GM12878 (cell line): ENCODE measurements around the gene MAGI2. TPM values are rescaled to one million over a fixed set of nuclear protein-coding genes. Genes with fewer than 3 reads are reported as not detected.

ENCODE experiments used
- ATAC-seq: fragments of 200-7000 bp; cut with Tn5 transposase; 3 replicates; pipeline ENCODE4 v1.9.1; 2020; ENCODE audit warnings: mild to moderate bottlenecking, moderate library complexity
- BruUV-seq: library from RNA; stranded (reverse); fragments of 400-500 nt; replicated peaks from 2 replicates; lab custom pipeline; 2021; lab: Mats Ljungman, UMichigan
- CTCF ChIA-PET: fragments of 300-600 bp; sonication (Branson Sonifier 250); formaldehyde crosslinking; extraction: SDS; loops from one replicate; lab custom pipeline; 2021; ENCODE audit warnings: inconsistent platforms; lab: Yijun Ruan, JAX
- POLR2A ChIA-PET: fragments of 350-600 bp; formaldehyde crosslinking; extraction: SDS; loops from one replicate; lab custom pipeline; 2021; ENCODE audit warnings: inconsistent platforms; lab: Charles Lee
- RAD21 ChIA-PET: fragments of 300-600 bp; sonication (Branson Sonifier 250); formaldehyde crosslinking; loops from one replicate; lab custom pipeline; 2023; ENCODE audit warnings: antibody characterized with exemption; ENCODE audit not compliant: unreplicated experiment; lab: Charles Lee
- SMC1A ChIA-PET: fragments of 300-600 bp; sonication (Branson Sonifier 250); formaldehyde crosslinking; loops from one replicate; lab custom pipeline; 2023; ENCODE audit not compliant: unreplicated experiment, uncharacterized antibody; lab: Charles Lee
- DNase-seq: peaks from one replicate; pipeline ENCODE4 v3.0.0-alpha.2; 2011; ENCODE audit warnings: low read depth, low spot score
- FAIRE-seq: peaks from 3 replicates; lab custom pipeline; 2011; peaks lifted over from hg19 to GRCh38; lab: Jason Lieb, UNC
- H2AFZ ChIP-seq: 2 replicates; pipeline ENCODE4 v1.6.0; 2011; ENCODE audit warnings: low read depth, low read length, control low read depth; ENCODE audit not compliant: control insufficient read depth
- H3K27ac ChIP-seq: 2 replicates; pipeline ENCODE4 v1.5.1; 2011; ENCODE audit warnings: control low read depth; ENCODE audit not compliant: control insufficient read depth, insufficient read depth
- H3K27me3 ChIP-seq, 2 experiments: replicated peaks in 1 of 2; 2 replicates each; pipeline versions ENCODE4 v1.6.0 to v1.6.1; 2011; ENCODE audit warnings: low read length in 1 of 2; ENCODE audit not compliant: control insufficient read depth in 2 of 2, insufficient read depth in 2 of 2
- H3K36me3 ChIP-seq, 2 experiments: 2 replicates each; pipeline ENCODE4 v1.5.1; 2011; ENCODE audit warnings: low read length in 1 of 2; ENCODE audit not compliant: control insufficient read depth in 2 of 2, insufficient read depth in 2 of 2
- H3K4me1 ChIP-seq: 2 replicates; pipeline ENCODE4 v1.6.1; 2011; ENCODE audit warnings: mild to moderate bottlenecking, low read length, moderate library complexity, mixed read lengths; ENCODE audit not compliant: control insufficient read depth, insufficient read depth
- H3K4me2 ChIP-seq: 2 replicates; pipeline ENCODE4 v1.6.0; 2011; ENCODE audit warnings: control low read depth; ENCODE audit not compliant: control insufficient read depth, insufficient read depth
- H3K4me3 ChIP-seq: fragments of 200-600 bp; sonication (generic); 2 replicates; pipeline ENCODE4 v1.5.1; 2016
- H3K79me2 ChIP-seq: 2 replicates; pipeline ENCODE4 v1.6.0; 2011; ENCODE audit warnings: low read length; ENCODE audit not compliant: control insufficient read depth, insufficient read depth
- H3K9ac ChIP-seq: 2 replicates; pipeline ENCODE4 v1.8.0; 2011; ENCODE audit warnings: low read length, control low read depth, mixed read lengths; ENCODE audit not compliant: control insufficient read depth, insufficient read depth
- H3K9me3 ChIP-seq: replicated peaks from 3 replicates; pipeline ENCODE4 v1.5.1; 2011; ENCODE audit warnings: mild to moderate bottlenecking, low read length; ENCODE audit not compliant: control insufficient read depth, insufficient read depth
- H4K20me1 ChIP-seq: 2 replicates; pipeline ENCODE4 v1.6.0; 2011; ENCODE audit not compliant: control insufficient read depth, insufficient read depth
- BACH1 ChIP-seq: fragments of 450-650 bp; IDR thresholded peaks from 2 replicates; pipeline ENCODE4 v1.6.1; 2017; ENCODE audit warnings: mild to moderate bottlenecking, borderline replicate concordance
- BMI1 ChIP-seq: fragments of 450-650 bp; IDR thresholded peaks from 2 replicates; pipeline ENCODE4 v1.6.1; 2016; ENCODE audit warnings: mild to moderate bottlenecking, moderate library complexity, borderline replicate concordance
- HDAC6 ChIP-seq: fragments of 200-600 bp; sonication (generic); IDR thresholded peaks from one replicate; pipeline ENCODE4 v1.8.0; 2017; ENCODE audit warnings: antibody characterized with exemption; ENCODE audit not compliant: unreplicated experiment
- IKZF2 ChIP-seq, 2 experiments: fragments of 450-650 bp; IDR thresholded peaks; 2 replicates each; pipeline ENCODE4 v1.6.1; 2017; ENCODE audit warnings: mild to moderate bottlenecking in 2 of 2, moderate library complexity in 2 of 2
- JUND ChIP-seq: IDR thresholded peaks from 2 replicates; pipeline ENCODE4 v1.6.1; 2012; ENCODE audit warnings: low read depth, mild to moderate bottlenecking, low read length, improper control_type of control experiment, moderate library complexity
- LARP7 ChIP-seq: fragments of 450-650 bp; IDR thresholded peaks from 2 replicates; pipeline ENCODE4 v1.6.1; 2017; ENCODE audit warnings: mild to moderate bottlenecking
- MEF2A ChIP-seq: IDR thresholded peaks from 2 replicates; pipeline ENCODE4 v1.6.1; 2011; ENCODE audit warnings: low read depth, mild to moderate bottlenecking, low read length, moderate library complexity; ENCODE audit not compliant: insufficient read depth
- MEF2B ChIP-seq: fragments of 450-650 bp; IDR thresholded peaks from 2 replicates; pipeline ENCODE4 v1.6.1; 2018; ENCODE audit warnings: mild to moderate bottlenecking, moderate library complexity; ENCODE audit not compliant: partially characterized antibody, poor library complexity, severe bottlenecking
- MTA2 ChIP-seq: fragments of 450-650 bp; IDR thresholded peaks from 2 replicates; pipeline ENCODE4 v1.6.1; 2016; ENCODE audit warnings: low read depth, mild to moderate bottlenecking, moderate library complexity
- MYB ChIP-seq: fragments of 150-350 bp; IDR thresholded peaks from 2 replicates; pipeline ENCODE4 v1.6.1; 2014; ENCODE audit warnings: mild to moderate bottlenecking, low read depth, low read length, borderline replicate concordance
- NR2C2 ChIP-seq: IDR thresholded peaks from 2 replicates; pipeline ENCODE4 v1.6.1; 2011; ENCODE audit warnings: borderline replicate concordance, low read depth; ENCODE audit not compliant: control insufficient read depth, insufficient read length
- NRF1 ChIP-seq: conservative IDR thresholded peaks from 2 replicates; pipeline ENCODE4 v1.6.1; 2011; ENCODE audit warnings: mild to moderate bottlenecking, low read depth, low read length, improper control_type of control experiment
- PML ChIP-seq: IDR thresholded peaks from 2 replicates; pipeline ENCODE4 v1.6.1; 2012; ENCODE audit warnings: low read length, inconsistent platforms
- RELA ChIP-seq: fragments of 450-650 bp; IDR thresholded peaks from 2 replicates; pipeline ENCODE4 v1.8.0; 2014; ENCODE audit warnings: borderline replicate concordance; ENCODE audit not compliant: partially characterized antibody
- SMAD1 ChIP-seq: fragments of 450-650 bp; IDR thresholded peaks from 2 replicates; pipeline ENCODE4 v1.6.1; 2018; ENCODE audit warnings: mild to moderate bottlenecking, low read depth; ENCODE audit not compliant: partially characterized antibody
- SMC3 ChIP-seq: IDR thresholded peaks from 2 replicates; pipeline ENCODE4 v1.6.1; 2011; ENCODE audit warnings: low read length, improper control_type of control experiment, borderline replicate concordance
- YBX1 ChIP-seq: fragments of 450-650 bp; IDR thresholded peaks from 2 replicates; pipeline ENCODE4 v1.6.1; 2016; ENCODE audit warnings: antibody characterized with exemption
- ZNF687 ChIP-seq: fragments of 450-650 bp; IDR thresholded peaks from 2 replicates; pipeline ENCODE4 v1.6.1; 2017; ENCODE audit warnings: mild to moderate bottlenecking, moderate library complexity
- WGBS: methylation state at CpG from one replicate; pipeline ENCODE4 v1.1.6; 2016; ENCODE audit warnings: low lambda C conversion rate; ENCODE audit not compliant: insufficient replicate concordance, insufficient coverage; ENCODE audit errors: missing lambda C conversion rate; 5-methylcytosine and 5-hydroxymethylcytosine counted together
- in situ Hi-C: fragments of 300-500 bp; cut with MboI; formaldehyde crosslinking; loops from 9 replicates; pipeline ENCODE4 v1.14.3; 2018; ENCODE audit warnings: mixed read lengths
- intact Hi-C: fragments of 100-400 bp; cut with micrococcal nuclease; formaldehyde crosslinking; loops from one replicate; pipeline ENCODE4 v1.14.2; 2022; ENCODE audit not compliant: unreplicated experiment
- polyA plus RNA-seq, 11 experiments: library from polyadenylated mRNA; depleted of rRNA in 4 of 11; unstranded in 6 of 11; stranded (reverse) in 5 of 11; fragments of >200 nt; fragmentation: Nextera tagmentation in 4 of 11; fragmentation: Illumina TruSeq in 1 of 11; extraction: Ambion mirVana in 4 of 11; extraction: Trizol in 1 of 11; gene quantifications; 1 replicate in 1 of 11; 2 replicates in 10 of 11; pipeline versions ENCODE4 v1.2.1 to v1.2.3, GENCODE V29; 2011 to 2016; ENCODE audit warnings: inconsistent platforms in 2 of 11, missing spikeins in 2 of 11, low read depth in 1 of 11
- total RNA-seq, 4 experiments: library from RNA; depleted of rRNA in 3 of 4; stranded (reverse); fragments of >200 nt in 3 of 4; fragmentation: Illumina TruSeq in 1 of 4; extraction: Trizol in 1 of 4; gene quantifications; 2 replicates each; pipeline versions ENCODE4 v1.2.1 to v1.2.3, GENCODE V29; 2013 to 2021

Gene MAGI2
- total and polyA plus RNA-seq, 10 of the 15 experiments (the other 5 are each of a cell fraction or from before 2014, with no cell fraction given) = 0.01 to 0.31 (median 0.05) TPM; not detected in 2

- ATAC-seq (no peak), FAIRE-seq (no peak), DNase-seq (no peak)
- in situ Hi-C loops (no loop called here), intact Hi-C loops (no loop called here)
- Histone ChIP-seq H3K27me3 (no peaks in the 10 kb centered on the region), H3K4me2 (no peak overlapping the region), H3K27ac (no peak overlapping the region), H3K9me3 (no peaks in the 10 kb centered on the region), H3K79me2 (no peaks in the 10 kb centered on the region), H3K36me3 (no peaks in the 10 kb centered on the region), H3K4me1 (no peaks in the 10 kb centered on the region), H4K20me1 (no peaks in the 10 kb centered on the region), H3K4me3 (no peak overlapping the region), H2AFZ (no peak overlapping the region), H3K9ac (no peak overlapping the region)
- RAD21 ChIA-PET = no interaction called here
- TF ChIP-seq RELA (no peak), JUND (no peak), LARP7 (no peak), HDAC6 (no peak), BACH1 (no peak), NR2C2 (no peak), ZNF687 (no peak), YBX1 (no peak), SMC3 (no peak), MEF2A (no peak), MYB (no peak), BMI1 (no peak), MTA2 (no peak), IKZF2 (IDR thresholded peaks at IDR 0.05) (no peak), PML (no peak), NRF1 (no peak), MEF2B (no peak), SMAD1 (no peak)
- no TSS peak for BruUV-seq
- CTCF ChIA-PET = no interaction called here
- SMC1A ChIA-PET = interaction anchor here (0.9 to 1.0 kb wide), 2 partner anchors 8 to 10 kb away, joined by 3 to 4 read pairs; no protein-coding TSS in a partner anchor
- 22% methylated on average over 3 of the region's 3 CpGs for WGBS
- POLR2A ChIA-PET = no interaction called here
Observed at GRCh38 chr7:79258826-79259225, 194.6 kb downstream of the MAGI2 start.
